GM12878 (cell line): ENCODE measurements around the gene PDLIM5.

Source experiments
- MEF2A ChIP-seq: IDR thresholded peaks from 2 replicates; pipeline ENCODE4 v1.6.1; 2011; ENCODE audit warnings: low read depth, mild to moderate bottlenecking, low read length, moderate library complexity; ENCODE audit not compliant: insufficient read depth
- POLR2A ChIP-seq: IDR thresholded peaks from 2 replicates; pipeline ENCODE4 v1.6.1; 2011; ENCODE audit warnings: low read depth, mild to moderate bottlenecking, low read length
- SP1 ChIP-seq: IDR thresholded peaks from one replicate; pipeline ENCODE4 v1.6.1; 2011; ENCODE audit warnings: low read depth, low read length
- TF ChIP-seq, protein P1 (sequence below), 3 experiments: IDR thresholded peaks in 2 of 3; conservative IDR thresholded peaks in 1 of 3; 2 replicates each; pipeline ENCODE4 v1.5.1; 2011; ENCODE audit warnings: low read depth in 3 of 3, low read length in 3 of 3, mild to moderate bottlenecking in 3 of 3, control low read depth in 2 of 3, moderate library complexity in 2 of 3, inconsistent platforms in 1 of 3, mixed read lengths in 1 of 3; ENCODE audit not compliant: control insufficient read depth in 2 of 3, insufficient read depth in 1 of 3; ENCODE audit errors: extremely low read depth in 1 of 3

- no peak for TF ChIP-seq POLR2A
- no peak for TF ChIP-seq SP1
- TF ChIP-seq, protein P1, sequence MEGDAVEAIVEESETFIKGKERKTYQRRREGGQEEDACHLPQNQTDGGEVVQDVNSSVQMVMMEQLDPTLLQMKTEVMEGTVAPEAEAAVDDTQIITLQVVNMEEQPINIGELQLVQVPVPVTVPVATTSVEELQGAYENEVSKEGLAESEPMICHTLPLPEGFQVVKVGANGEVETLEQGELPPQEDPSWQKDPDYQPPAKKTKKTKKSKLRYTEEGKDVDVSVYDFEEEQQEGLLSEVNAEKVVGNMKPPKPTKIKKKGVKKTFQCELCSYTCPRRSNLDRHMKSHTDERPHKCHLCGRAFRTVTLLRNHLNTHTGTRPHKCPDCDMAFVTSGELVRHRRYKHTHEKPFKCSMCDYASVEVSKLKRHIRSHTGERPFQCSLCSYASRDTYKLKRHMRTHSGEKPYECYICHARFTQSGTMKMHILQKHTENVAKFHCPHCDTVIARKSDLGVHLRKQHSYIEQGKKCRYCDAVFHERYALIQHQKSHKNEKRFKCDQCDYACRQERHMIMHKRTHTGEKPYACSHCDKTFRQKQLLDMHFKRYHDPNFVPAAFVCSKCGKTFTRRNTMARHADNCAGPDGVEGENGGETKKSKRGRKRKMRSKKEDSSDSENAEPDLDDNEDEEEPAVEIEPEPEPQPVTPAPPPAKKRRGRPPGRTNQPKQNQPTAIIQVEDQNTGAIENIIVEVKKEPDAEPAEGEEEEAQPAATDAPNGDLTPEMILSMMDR (IDR thresholded peaks at IDR 0.05 in 2 of 3, conservative IDR thresholded peaks at IDR 0.05 in 1 of 3; ENCODE audit: control insufficient read depth in 2 of 3, extremely low read depth in 1 of 3, insufficient read depth in 1 of 3, low read depth in 3 of 3, low read length in 3 of 3) = no peak
- TF ChIP-seq MEF2A = no peak
These were observed 45.9 kb downstream of the PDLIM5 start for GRCh38 chr4:94497690-94498089.
